Coronary artery (tissue), 2 donors: Measurements from ENCODE around the gene STEAP1B.

ENCODE experiments used
- DNase-seq: peaks from one replicate; pipeline ENCODE4 v3.0.0-alpha.2; 2017; ENCODE audit warnings: low spot score
- H3K27ac ChIP-seq, 2 donors: fragments of 200-600 bp; sonication (generic); one replicate each; pipeline ENCODE4 v1.5.1; 2016 to 2019
- H3K4me3 ChIP-seq: fragments of 200-600 bp; sonication (generic); 2 replicates; pipeline ENCODE4 v1.5.1; 2016; ENCODE audit warnings: mild to moderate bottlenecking, moderate library complexity
- TF ChIP-seq, protein P1 (sequence below): fragments of 200-600 bp; sonication (generic); IDR thresholded peaks from one replicate; pipeline ENCODE4 v1.5.1; 2019; ENCODE audit warnings: antibody characterized with exemption

Gene STEAP1B

GRCh38 chr7:22482503-22482902 is 17.5 kb downstream of the STEAP1B start:
- no peak overlapping the region for H3K4me3 ChIP-seq
- no peak overlapping the region for H3K27ac ChIP-seq
- DNase-seq, result no peak
- TF ChIP-seq, protein P1, sequence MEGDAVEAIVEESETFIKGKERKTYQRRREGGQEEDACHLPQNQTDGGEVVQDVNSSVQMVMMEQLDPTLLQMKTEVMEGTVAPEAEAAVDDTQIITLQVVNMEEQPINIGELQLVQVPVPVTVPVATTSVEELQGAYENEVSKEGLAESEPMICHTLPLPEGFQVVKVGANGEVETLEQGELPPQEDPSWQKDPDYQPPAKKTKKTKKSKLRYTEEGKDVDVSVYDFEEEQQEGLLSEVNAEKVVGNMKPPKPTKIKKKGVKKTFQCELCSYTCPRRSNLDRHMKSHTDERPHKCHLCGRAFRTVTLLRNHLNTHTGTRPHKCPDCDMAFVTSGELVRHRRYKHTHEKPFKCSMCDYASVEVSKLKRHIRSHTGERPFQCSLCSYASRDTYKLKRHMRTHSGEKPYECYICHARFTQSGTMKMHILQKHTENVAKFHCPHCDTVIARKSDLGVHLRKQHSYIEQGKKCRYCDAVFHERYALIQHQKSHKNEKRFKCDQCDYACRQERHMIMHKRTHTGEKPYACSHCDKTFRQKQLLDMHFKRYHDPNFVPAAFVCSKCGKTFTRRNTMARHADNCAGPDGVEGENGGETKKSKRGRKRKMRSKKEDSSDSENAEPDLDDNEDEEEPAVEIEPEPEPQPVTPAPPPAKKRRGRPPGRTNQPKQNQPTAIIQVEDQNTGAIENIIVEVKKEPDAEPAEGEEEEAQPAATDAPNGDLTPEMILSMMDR, result no peak

DNA sequence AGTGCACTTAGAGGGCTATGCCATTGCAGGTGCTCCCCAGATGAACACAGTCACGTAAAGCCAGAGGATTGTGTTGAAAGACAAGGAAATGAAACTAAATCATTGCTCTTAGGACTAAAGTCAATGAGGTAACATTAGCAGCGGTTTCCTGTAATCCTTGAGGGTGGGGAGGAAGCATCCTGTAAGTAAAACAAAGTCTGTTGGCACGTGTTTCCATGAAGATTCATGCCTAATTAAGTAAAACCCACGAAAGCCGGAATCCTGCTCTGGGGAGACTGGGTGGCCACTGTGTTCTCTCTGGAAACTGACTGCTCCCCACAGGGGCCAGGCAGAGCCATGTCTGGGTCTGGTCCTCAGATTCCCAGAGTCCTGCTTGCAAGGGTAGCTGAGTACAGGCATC is 18.3 kb downstream of the STEAP1B start:
- H3K27ac ChIP-seq, result no peak overlapping the region
- DNase-seq, result no peak
- H3K4me3 ChIP-seq, result no peak overlapping the region
- TF ChIP-seq, protein P1, result no peak

DNA sequence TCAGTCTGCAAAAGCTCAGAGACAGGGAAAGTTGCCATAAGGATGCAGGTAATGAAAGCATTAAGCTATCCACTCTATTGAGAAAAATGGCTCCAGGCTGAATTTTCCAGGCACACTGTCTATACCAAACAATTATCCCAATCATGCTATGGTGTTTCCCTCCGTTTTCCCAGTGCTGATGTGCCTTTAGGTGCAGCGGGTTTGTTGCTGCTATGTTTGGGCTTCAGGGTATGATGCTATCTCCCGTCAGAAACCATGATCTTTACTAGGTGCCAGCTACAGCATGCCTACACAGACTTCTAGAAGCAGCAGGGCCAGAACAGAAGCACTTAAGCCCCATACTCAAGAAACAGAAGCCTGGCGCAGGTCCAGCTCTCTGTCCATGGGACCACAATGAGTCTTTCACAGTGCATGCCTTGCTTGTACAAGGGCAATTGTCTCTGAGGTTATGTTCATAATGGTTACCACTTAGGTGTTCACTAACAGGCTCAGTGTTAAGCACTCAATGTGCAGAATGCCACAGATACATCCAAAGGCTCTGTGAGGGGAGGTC is 19.4 kb downstream of the STEAP1B start:
- TF ChIP-seq, protein P1, result no peak
- no peak overlapping the region for H3K27ac ChIP-seq
- DNase-seq, result no peak
- H3K4me3 ChIP-seq, result no peak overlapping the region

GRCh38 chr7:22477876-22478450 is 22.0 kb downstream of the STEAP1B start:
- TF ChIP-seq, protein P1, result no peak
- Histone ChIP-seq H3K27ac (no peak overlapping the region), H3K4me3 (no peak overlapping the region)
- no peak for DNase-seq

- DNase-seq, result no peak
- Histone ChIP-seq H3K27ac (no peak overlapping the region), H3K4me3 (no peak overlapping the region)
- TF ChIP-seq, protein P1, result no peak
Observed at GRCh38 chr7:22477262-22477661, 22.7 kb downstream of the STEAP1B start.

- no peak overlapping the region for H3K27ac ChIP-seq
- no peak for DNase-seq
- H3K4me3 ChIP-seq, result no peak overlapping the region
- TF ChIP-seq, protein P1, result no peak
Observed at GRCh38 chr7:22476824-22477223, 23.2 kb downstream of the STEAP1B start.

DNA sequence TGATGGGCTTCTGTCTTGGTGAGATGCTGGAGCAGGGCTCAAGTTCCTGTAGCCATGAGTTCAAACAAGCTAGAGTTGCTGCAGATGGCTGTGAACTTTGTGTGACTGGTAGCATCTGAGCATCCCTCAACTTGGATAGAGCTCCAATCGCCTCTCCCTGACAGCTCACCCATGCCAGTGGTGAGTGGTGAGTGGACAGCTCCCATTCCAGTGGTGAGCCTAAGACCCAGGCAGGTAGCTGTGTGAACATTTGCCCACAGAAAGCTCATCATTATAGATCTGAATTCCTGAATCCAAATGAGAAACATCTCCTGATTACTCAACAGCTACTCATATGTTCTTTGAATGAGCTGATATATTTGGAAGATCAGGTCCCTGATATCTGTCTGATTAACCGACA is 25.3 kb downstream of the STEAP1B start:
- DNase-seq, result no peak
- Histone ChIP-seq H3K4me3 (no peak overlapping the region), H3K27ac (no peak overlapping the region)
- TF ChIP-seq, protein P1, result no peak
